Measurements from ENCODE around the gene PER1.

DNA sequence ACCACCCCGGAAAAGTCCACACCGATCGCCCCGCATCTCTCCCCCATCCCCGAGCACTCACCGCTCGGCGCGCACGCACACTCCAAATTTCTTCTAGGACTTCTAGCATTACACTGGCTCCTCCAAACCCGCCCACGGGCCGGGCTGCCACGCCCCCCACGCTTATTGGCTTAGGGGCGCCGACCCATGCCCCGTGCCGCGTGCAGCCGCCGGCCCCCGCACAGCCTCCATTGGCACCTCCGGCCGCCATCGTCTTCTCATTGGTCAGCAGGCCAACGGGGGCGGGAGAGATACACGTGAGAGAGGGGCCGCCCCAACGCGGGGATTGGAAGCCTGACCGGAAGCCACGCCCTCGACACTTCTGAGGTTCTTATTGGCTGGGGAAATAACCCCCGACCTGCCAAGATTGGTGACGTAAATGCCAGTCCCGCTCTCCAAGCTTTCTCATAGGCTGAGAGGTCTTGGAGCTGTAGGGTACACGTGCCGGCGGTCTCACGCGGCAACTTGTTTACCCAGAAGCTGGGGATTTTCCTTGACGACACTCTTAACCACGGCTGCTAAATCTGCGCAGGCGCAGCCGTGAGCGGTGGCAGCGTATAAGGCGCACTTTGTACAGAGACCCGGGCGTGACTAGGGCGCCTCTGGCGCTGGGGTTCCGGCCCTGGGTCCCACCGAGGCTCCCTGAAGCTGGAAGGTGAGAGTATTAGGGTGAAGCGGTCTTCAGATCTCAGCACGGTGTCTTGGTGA, 4.2 kb upstream of the PER1 start:
- TF ChIP-seq, protein P1, sequence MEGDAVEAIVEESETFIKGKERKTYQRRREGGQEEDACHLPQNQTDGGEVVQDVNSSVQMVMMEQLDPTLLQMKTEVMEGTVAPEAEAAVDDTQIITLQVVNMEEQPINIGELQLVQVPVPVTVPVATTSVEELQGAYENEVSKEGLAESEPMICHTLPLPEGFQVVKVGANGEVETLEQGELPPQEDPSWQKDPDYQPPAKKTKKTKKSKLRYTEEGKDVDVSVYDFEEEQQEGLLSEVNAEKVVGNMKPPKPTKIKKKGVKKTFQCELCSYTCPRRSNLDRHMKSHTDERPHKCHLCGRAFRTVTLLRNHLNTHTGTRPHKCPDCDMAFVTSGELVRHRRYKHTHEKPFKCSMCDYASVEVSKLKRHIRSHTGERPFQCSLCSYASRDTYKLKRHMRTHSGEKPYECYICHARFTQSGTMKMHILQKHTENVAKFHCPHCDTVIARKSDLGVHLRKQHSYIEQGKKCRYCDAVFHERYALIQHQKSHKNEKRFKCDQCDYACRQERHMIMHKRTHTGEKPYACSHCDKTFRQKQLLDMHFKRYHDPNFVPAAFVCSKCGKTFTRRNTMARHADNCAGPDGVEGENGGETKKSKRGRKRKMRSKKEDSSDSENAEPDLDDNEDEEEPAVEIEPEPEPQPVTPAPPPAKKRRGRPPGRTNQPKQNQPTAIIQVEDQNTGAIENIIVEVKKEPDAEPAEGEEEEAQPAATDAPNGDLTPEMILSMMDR (CRISPR knock-in tag; IDR thresholded peaks at IDR 0.05): peak; percentile 25
- TF ChIP-seq, protein P2, sequence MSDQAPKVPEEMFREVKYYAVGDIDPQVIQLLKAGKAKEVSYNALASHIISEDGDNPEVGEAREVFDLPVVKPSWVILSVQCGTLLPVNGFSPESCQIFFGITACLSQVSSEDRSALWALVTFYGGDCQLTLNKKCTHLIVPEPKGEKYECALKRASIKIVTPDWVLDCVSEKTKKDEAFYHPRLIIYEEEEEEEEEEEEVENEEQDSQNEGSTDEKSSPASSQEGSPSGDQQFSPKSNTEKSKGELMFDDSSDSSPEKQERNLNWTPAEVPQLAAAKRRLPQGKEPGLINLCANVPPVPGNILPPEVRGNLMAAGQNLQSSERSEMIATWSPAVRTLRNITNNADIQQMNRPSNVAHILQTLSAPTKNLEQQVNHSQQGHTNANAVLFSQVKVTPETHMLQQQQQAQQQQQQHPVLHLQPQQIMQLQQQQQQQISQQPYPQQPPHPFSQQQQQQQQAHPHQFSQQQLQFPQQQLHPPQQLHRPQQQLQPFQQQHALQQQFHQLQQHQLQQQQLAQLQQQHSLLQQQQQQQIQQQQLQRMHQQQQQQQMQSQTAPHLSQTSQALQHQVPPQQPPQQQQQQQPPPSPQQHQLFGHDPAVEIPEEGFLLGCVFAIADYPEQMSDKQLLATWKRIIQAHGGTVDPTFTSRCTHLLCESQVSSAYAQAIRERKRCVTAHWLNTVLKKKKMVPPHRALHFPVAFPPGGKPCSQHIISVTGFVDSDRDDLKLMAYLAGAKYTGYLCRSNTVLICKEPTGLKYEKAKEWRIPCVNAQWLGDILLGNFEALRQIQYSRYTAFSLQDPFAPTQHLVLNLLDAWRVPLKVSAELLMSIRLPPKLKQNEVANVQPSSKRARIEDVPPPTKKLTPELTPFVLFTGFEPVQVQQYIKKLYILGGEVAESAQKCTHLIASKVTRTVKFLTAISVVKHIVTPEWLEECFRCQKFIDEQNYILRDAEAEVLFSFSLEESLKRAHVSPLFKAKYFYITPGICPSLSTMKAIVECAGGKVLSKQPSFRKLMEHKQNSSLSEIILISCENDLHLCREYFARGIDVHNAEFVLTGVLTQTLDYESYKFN (CRISPR knock-in tag; conservative IDR thresholded peaks at IDR 0.05): peak; percentile 51
- TF ChIP-seq, protein P3, sequence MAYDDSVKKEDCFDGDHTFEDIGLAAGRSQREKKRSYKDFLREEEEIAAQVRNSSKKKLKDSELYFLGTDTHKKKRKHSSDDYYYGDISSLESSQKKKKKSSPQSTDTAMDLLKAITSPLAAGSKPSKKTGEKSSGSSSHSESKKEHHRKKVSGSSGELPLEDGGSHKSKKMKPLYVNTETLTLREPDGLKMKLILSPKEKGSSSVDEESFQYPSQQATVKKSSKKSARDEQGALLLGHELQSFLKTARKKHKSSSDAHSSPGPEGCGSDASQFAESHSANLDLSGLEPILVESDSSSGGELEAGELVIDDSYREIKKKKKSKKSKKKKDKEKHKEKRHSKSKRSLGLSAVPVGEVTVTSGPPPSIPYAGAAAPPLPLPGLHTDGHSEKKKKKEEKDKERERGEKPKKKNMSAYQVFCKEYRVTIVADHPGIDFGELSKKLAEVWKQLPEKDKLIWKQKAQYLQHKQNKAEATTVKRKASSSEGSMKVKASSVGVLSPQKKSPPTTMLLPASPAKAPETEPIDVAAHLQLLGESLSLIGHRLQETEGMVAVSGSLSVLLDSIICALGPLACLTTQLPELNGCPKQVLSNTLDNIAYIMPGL (CRISPR knock-in tag; IDR thresholded peaks at IDR 0.05; ENCODE audit: borderline replicate concordance in 1 of 2, low read depth in 1 of 2): peak; percentile 50 to 68; a peak in 3 of 4 replicates
- TF ChIP-seq MAFK (conservative IDR thresholded peaks at IDR 0.05 in 1 of 2, IDR thresholded peaks at IDR 0.05 in 1 of 2; ENCODE audit: low read length in 2 of 2): no peak

All from HepG2 (cell line).